ENCODE data around the gene METTL1.

Gene METTL1

GRCh38 chr12:57795354-57795753 is 23.4 kb upstream of the METTL1 start:
- no peak for TF ChIP-seq CTCF (IDR thresholded peaks at IDR 0.05; ENCODE audit: low read depth, low read length, missing control alignments)
- no peak for DNase-seq (ENCODE audit: extremely low read depth, low read depth)
- no peak overlapping the region for H3K4me3 ChIP-seq (replicated peaks; ENCODE audit: low read depth, low read length)

GRCh38 chr12:57793920-57794319 is 22.0 kb upstream of the METTL1 start:
- TF ChIP-seq CTCF (IDR thresholded peaks at IDR 0.05; ENCODE audit: low read depth, low read length, missing control alignments), result no peak
- no peak for DNase-seq (ENCODE audit: extremely low read depth, low read depth)
- no peak overlapping the region for H3K4me3 ChIP-seq (replicated peaks; ENCODE audit: low read depth, low read length)

GRCh38 chr12:57783861-57784260 is 12.0 kb upstream of the METTL1 start:
- DNase-seq (ENCODE audit: extremely low read depth, low read depth), result no peak
- peak overlapping the region; percentile 71 for H3K4me3 ChIP-seq (replicated peaks; ENCODE audit: low read depth, low read length)
- no peak for TF ChIP-seq CTCF (IDR thresholded peaks at IDR 0.05; ENCODE audit: low read depth, low read length, missing control alignments)

- H3K4me3 ChIP-seq (replicated peaks; ENCODE audit: low read depth, low read length), result peak overlapping the region; percentile 71
- no peak for TF ChIP-seq CTCF (IDR thresholded peaks at IDR 0.05; ENCODE audit: low read depth, low read length, missing control alignments)
- DNase-seq (ENCODE audit: extremely low read depth, low read depth), result no peak
Measured at GRCh38 chr12:57783466-57783801, 11.5 kb upstream of the METTL1 start.

- TF ChIP-seq CTCF (IDR thresholded peaks at IDR 0.05; ENCODE audit: low read depth, low read length, missing control alignments), result peak; percentile 92
- H3K4me3 ChIP-seq (replicated peaks; ENCODE audit: low read depth, low read length), result peak within 1 kb of the TSS; percentile 71
- DNase-seq (ENCODE audit: extremely low read depth, low read depth), result peak; percentile 82
Measured at GRCh38 chr12:57782608-57783465, 10.9 kb upstream of the METTL1 start, which contains the start of gene TSFM. TSS of gene TSFM (plus strand) at chr12:57782787. CDS start at chr12:57782802, 15 bp downstream.

- H3K4me3 ChIP-seq (replicated peaks; ENCODE audit: low read depth, low read length), result peak overlapping the region; percentile 71
- TF ChIP-seq CTCF (IDR thresholded peaks at IDR 0.05; ENCODE audit: low read depth, low read length, missing control alignments), result no peak
- DNase-seq (ENCODE audit: extremely low read depth, low read depth), result no peak
Measured at GRCh38 chr12:57782243-57782607, 10.3 kb upstream of the METTL1 start.

Measured in HFF-Myc (cell line).